CD4-positive, alpha-beta T cell treated with Interleukin-4 for 1 hour (primary cell): ENCODE measurements around the gene CLIC1.
"Not testable (repeated sequence)": the region's sequence is repeated elsewhere in the genome, so short reads cannot be mapped to it uniquely, and the experiment has no call there.

Experiments used
- DNase-seq, 2 donors: peaks; one replicate each; pipeline ENCODE4 v3.0.0-alpha.2; 2020 to 2022

The CLIC1 gene

GRCh38 chr6:31721351-31722020, 14.8 kb downstream of the CLIC1 start, which contains the start of gene LY6G6C:
LY6G6C (minus strand) TSS chr6:31721746; CDS start chr6:31721679, 67 bp downstream.
- DNase-seq: no peak

GRCh38 chr6:31720196-31720770, 16.0 kb downstream of the CLIC1 start:
- DNase-seq: no peak

- no peak for DNase-seq
Observed at GRCh38 chr6:31719001-31719400, 17.3 kb downstream of the CLIC1 start.

- no peak for DNase-seq
Observed at GRCh38 chr6:31718265-31718664, 18.1 kb downstream of the CLIC1 start.

- DNase-seq: no peak
Observed at GRCh38 chr6:31717499-31718222, 18.7 kb downstream of the CLIC1 start.

GRCh38 chr6:31715022-31715958, 21.0 kb downstream of the CLIC1 start, which contains the start of gene LY6G6D:
LY6G6D (plus strand) TSS chr6:31715348; CDS start chr6:31715356, 8 bp downstream.
- no peak for DNase-seq

GRCh38 chr6:31713991-31714684, 22.2 kb downstream of the CLIC1 start:
- DNase-seq: no peak

GRCh38 chr6:31713465-31713864, 22.9 kb downstream of the CLIC1 start:
- no peak for DNase-seq

GRCh38 chr6:31712296-31712695, 24.0 kb downstream of the CLIC1 start:
- DNase-seq: peak; percentile 28 to 35

GRCh38 chr6:31711233-31711632, 25.1 kb downstream of the CLIC1 start:
- DNase-seq: peak in 1 of 2 donors; percentile 24

- DNase-seq: no peak
Observed at GRCh38 chr6:31710523-31711219, 25.7 kb downstream of the CLIC1 start.

- DNase-seq: not testable (repeated sequence)
Observed at GRCh38 chr6:31709157-31709556, 27.2 kb downstream of the CLIC1 start.

- DNase-seq: no peak
Observed at GRCh38 chr6:31708224-31708623, 28.1 kb downstream of the CLIC1 start.

- DNase-seq: no peak
Observed at GRCh38 chr6:31707701-31708100, 28.6 kb downstream of the CLIC1 start.

GRCh38 chr6:31706599-31706998, 29.7 kb downstream of the CLIC1 start, which contains the start of gene LY6G6F:
LY6G6F (plus strand) TSS chr6:31706866; CDS start chr6:31706907, 41 bp downstream.
- no peak for DNase-seq

GRCh38 chr6:31705931-31706330, 30.4 kb downstream of the CLIC1 start:
- no peak for DNase-seq

GRCh38 chr6:31702819-31703716, 33.3 kb downstream of the CLIC1 start, which contains the start of gene ABHD16A:
ABHD16A (minus strand) TSS chr6:31703324; CDS start chr6:31703281, 43 bp downstream.
- peak; percentile 98 to 99 for DNase-seq

- no peak for DNase-seq
Observed at GRCh38 chr6:31702405-31702818, 33.9 kb downstream of the CLIC1 start.

GRCh38 chr6:31701666-31702404, 34.5 kb downstream of the CLIC1 start:
- DNase-seq: peak in 1 of 2 donors; percentile 14
